ENCODE data around the gene ADGRG6.

ADGRG6 gene

DNA sequence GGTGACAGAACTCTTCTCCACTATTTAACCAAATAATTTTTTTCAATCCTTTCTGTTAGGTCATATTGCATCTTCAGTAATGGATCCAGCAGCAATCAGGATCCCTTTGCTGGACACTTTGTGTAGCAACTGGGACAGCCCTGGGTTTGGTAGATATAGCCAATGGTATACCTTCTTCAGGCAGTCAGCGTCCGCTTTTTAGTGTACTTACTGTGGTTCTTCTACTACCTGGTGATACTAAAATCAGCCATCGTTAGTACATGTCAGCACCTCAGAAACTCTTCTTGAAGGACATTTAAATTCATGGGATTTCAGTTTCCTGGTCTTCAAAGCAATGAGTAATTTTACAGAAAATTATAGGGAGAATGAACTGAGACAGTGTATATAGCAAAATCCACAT, 93.5 kb downstream of the ADGRG6 start:
- no peak overlapping the region for H3K4me2 ChIP-seq (ENCODE audit: low read length)
- H3K36me3 ChIP-seq (ENCODE audit: insufficient read depth, low read length): no peaks in the 10 kb centered on the region

GRCh38 chr6:142395768-142396231, 94.0 kb downstream of the ADGRG6 start:
- no peaks in the 10 kb centered on the region for H3K79me2 ChIP-seq (ENCODE audit: insufficient read depth, low read length)
- no peaks in the 10 kb centered on the region for H3K9me2 ChIP-seq (ENCODE audit: low read depth, low read length)
- no peak overlapping the region for H3K27ac ChIP-seq (ENCODE audit: low read depth, low read length, poor library complexity, severe bottlenecking)
- no peaks in the 10 kb centered on the region for H3K27me3 ChIP-seq (ENCODE audit: insufficient read depth, low read length)
- no peak overlapping the region for H3K9ac ChIP-seq (ENCODE audit: low read length)
- TF ChIP-seq EZH2 (IDR thresholded peaks at IDR 0.05; ENCODE audit: borderline replicate concordance, low read length) (no peak), CTCF (IDR thresholded peaks at IDR 0.05; ENCODE audit: low read length) (no peak)
- no peaks in the 10 kb centered on the region for H4K20me1 ChIP-seq (ENCODE audit: insufficient read depth, low read length)
- no peak overlapping the region for H3K4me3 ChIP-seq (ENCODE audit: low read depth, low read length, poor library complexity, severe bottlenecking)
- H2AFZ ChIP-seq (ENCODE audit: low read length): no peak overlapping the region
- H3K4me1 ChIP-seq (ENCODE audit: insufficient read depth, low read length, severe bottlenecking): no peaks in the 10 kb centered on the region
- H3K9me3 ChIP-seq (ENCODE audit: low read length): no peaks in the 10 kb centered on the region
- no peaks in the 10 kb centered on the region for H3K36me3 ChIP-seq (ENCODE audit: insufficient read depth, low read length)
- H3K4me2 ChIP-seq (ENCODE audit: low read length): no peak overlapping the region
- no peaks in the 10 kb centered on the region for H3F3A ChIP-seq (ENCODE audit: insufficient read depth, low read length)

More for the DNA sequence above, 93.5 kb downstream of the ADGRG6 start:
- Histone ChIP-seq H3K27ac (ENCODE audit: low read depth, low read length, poor library complexity, severe bottlenecking) (no peak overlapping the region), H3F3A (ENCODE audit: insufficient read depth, low read length) (no peaks in the 10 kb centered on the region), H3K4me3 (ENCODE audit: low read depth, low read length, poor library complexity, severe bottlenecking) (no peak overlapping the region), H3K4me1 (ENCODE audit: insufficient read depth, low read length, severe bottlenecking) (no peaks in the 10 kb centered on the region), H4K20me1 (ENCODE audit: insufficient read depth, low read length) (no peaks in the 10 kb centered on the region), H3K9me2 (ENCODE audit: low read depth, low read length) (no peaks in the 10 kb centered on the region), H3K9me3 (ENCODE audit: low read length) (no peaks in the 10 kb centered on the region), H3K27me3 (ENCODE audit: insufficient read depth, low read length) (no peaks in the 10 kb centered on the region), H3K79me2 (ENCODE audit: insufficient read depth, low read length) (no peaks in the 10 kb centered on the region), H3K9ac (ENCODE audit: low read length) (no peak overlapping the region), H2AFZ (ENCODE audit: low read length) (no peak overlapping the region)
- no peak for TF ChIP-seq CTCF (IDR thresholded peaks at IDR 0.05; ENCODE audit: low read length)
- TF ChIP-seq EZH2 (IDR thresholded peaks at IDR 0.05; ENCODE audit: borderline replicate concordance, low read length): no peak

DNA sequence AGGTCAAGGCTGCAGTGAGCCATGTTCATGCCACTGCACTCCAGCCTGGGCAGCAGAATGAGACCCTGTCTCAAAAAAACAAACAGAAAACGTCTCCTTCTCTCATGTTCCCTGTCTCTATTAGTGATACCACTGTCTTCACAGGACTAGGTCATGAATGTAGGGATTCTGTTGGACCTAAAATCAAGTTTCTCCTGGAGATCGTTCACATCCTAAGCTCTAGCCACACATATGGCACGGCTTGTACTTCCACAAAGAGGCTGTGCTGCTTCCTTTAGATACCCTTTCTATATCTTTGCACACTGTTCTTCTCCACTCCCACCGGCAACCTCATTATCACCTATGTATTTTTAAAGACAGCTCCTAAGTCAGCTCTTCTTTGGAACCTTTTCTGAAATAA, 96.5 kb downstream of the ADGRG6 start:
- Histone ChIP-seq H4K20me1 (ENCODE audit: insufficient read depth, low read length) (no peaks in the 10 kb centered on the region), H3K4me1 (ENCODE audit: insufficient read depth, low read length, severe bottlenecking) (no peaks in the 10 kb centered on the region), H3K9me2 (ENCODE audit: low read depth, low read length) (no peaks in the 10 kb centered on the region), H3K79me2 (ENCODE audit: insufficient read depth, low read length) (no peaks in the 10 kb centered on the region), H3K27me3 (ENCODE audit: insufficient read depth, low read length) (no peaks in the 10 kb centered on the region), H3K27ac (ENCODE audit: low read depth, low read length, poor library complexity, severe bottlenecking) (no peak overlapping the region), H3K4me3 (ENCODE audit: low read depth, low read length, poor library complexity, severe bottlenecking) (no peak overlapping the region), H3K4me2 (ENCODE audit: low read length) (no peak overlapping the region), H3K36me3 (ENCODE audit: insufficient read depth, low read length) (no peaks in the 10 kb centered on the region), H3K9ac (ENCODE audit: low read length) (no peak overlapping the region), H2AFZ (ENCODE audit: low read length) (no peak overlapping the region), H3K9me3 (ENCODE audit: low read length) (no peaks in the 10 kb centered on the region), H3F3A (ENCODE audit: insufficient read depth, low read length) (no peaks in the 10 kb centered on the region)
- TF ChIP-seq EZH2 (IDR thresholded peaks at IDR 0.05; ENCODE audit: borderline replicate concordance, low read length) (no peak), CTCF (IDR thresholded peaks at IDR 0.05; ENCODE audit: low read length) (no peak)

All from OCI-LY1 (cell line).